GM21723 (cell line): ENCODE measurements around the gene REN.

Experiments used
- ATAC-seq: cut with Tn5 transposase; IDR thresholded peaks from one replicate; pipeline ENCODE4 v1.9.1; 2021; ENCODE audit warnings: mild to moderate bottlenecking, moderate library complexity; ENCODE audit not compliant: unreplicated experiment

The REN gene

DNA sequence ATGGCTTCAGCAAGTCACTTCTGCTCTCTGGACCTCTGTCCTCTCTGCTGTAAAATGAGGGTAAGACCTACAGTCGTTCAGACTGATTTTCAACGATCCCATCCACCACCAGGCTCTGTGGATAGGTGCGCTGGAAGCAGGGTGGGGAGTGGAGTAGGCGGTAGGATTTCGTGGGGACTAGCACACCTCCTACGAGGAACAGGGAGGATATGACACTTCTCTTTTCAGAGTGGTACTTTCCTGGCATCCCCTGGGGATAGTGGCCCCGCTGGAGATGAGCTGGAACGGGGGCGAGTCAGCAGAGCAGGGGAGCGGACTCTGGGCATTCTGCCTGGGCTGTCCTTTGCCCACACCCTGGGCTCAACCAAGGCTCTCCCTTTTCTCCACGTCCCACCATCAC lies 32.0 kb downstream of the REN start:
- no peak for ATAC-seq

DNA sequence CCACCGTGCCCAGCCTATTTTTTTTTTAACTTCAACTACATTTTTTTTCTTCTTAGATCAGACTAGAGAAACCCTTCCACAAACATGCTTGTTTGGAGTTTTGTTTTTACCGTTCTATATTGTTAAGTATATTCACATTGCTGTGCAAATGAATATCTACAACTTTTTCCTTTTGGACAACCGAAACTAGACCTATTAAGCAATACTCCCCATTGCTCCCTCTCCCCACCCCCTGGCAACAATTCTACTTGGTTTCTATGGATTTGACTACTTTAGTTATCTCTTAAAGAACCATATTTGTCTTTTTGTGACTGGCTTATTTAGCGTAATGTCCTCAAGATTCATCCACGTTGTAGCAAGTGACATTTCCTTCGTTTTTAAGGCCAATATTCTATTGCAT lies 33.4 kb downstream of the REN start:
- ATAC-seq = no peak

DNA sequence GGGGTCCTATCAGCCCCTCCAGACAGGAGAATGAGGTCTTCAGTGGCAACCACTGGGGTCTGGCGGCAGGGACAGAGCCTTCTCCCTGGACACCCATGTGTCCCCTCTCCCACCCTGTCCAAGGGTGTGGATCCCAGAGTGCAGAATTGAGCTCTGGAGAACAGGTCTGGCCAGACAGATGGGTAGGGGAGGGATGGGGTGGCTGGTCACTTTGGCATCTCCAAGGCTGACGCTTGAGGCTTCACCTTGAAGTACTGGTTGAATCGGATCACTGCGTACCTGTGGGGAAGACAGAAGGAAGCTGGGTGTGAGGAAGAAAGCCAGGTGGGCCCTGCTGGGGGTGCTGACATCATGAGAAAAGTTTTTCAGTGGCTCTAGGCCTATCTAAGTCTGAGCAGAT lies 34.2 kb downstream of the REN start:
- no peak for ATAC-seq

DNA sequence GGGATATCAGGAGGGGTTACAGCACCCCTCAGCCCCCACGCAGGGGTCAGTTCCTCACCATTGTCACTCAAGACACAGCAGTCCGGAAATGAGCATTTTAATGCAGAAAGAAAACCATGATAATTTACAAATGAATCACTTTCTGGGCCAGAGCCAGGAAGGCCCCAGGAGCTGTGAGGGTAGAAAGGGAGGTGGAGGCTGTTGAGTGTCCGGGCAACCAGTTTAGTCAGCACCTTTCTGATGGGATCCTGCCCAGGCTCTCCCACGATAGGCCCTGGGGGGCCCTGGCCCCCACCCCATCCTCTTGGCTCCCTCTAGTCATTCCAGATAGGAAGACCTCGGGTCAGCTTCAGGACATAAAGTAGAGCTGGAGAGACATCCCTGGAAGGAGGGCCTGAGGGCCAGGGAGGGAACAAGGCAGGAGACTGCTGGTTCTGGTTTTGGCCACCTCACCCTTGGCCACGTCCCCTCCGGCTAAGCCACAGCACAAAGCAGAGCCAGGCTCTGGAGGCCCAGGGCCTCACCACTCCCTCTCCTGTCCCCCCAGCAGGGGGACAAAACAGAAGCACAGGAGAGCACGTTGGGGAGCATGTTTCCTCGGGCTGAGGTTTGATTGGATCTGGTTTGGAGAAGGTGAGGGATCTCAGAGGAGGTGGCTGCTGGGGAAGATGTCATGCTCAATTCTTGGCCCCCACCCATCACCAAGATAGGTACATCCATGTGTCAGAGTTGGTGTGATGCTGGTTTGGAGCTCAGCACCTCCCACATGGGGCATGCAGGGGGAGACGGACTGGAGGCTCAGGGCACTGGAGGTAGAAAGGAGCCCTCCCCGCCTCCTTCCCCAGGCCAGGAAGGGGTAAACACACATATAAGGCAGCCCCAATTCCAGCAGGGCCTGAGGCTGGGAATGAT lies 34.9 kb downstream of the REN start:
- ATAC-seq = no peak

DNA sequence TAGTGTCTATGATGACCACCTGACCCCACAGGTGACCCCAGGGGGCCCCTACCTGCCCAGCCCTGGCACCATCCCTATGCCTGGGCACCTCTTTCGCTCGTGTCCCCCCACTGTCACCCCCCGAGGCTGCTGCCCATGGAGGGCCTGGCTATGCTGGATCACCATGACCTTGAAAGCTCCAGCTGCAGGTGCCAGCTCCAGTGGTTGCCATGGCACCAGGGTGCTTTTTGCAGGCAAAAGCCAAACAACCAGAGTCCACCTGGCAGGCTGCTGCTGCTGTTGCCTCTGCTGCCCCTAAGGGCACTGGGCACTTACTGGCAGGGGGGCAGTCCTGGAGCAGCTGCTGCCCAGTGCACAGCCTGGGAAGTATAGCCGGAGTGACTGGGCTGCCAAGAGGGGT lies 36.0 kb downstream of the REN start:
- ATAC-seq = no peak

DNA sequence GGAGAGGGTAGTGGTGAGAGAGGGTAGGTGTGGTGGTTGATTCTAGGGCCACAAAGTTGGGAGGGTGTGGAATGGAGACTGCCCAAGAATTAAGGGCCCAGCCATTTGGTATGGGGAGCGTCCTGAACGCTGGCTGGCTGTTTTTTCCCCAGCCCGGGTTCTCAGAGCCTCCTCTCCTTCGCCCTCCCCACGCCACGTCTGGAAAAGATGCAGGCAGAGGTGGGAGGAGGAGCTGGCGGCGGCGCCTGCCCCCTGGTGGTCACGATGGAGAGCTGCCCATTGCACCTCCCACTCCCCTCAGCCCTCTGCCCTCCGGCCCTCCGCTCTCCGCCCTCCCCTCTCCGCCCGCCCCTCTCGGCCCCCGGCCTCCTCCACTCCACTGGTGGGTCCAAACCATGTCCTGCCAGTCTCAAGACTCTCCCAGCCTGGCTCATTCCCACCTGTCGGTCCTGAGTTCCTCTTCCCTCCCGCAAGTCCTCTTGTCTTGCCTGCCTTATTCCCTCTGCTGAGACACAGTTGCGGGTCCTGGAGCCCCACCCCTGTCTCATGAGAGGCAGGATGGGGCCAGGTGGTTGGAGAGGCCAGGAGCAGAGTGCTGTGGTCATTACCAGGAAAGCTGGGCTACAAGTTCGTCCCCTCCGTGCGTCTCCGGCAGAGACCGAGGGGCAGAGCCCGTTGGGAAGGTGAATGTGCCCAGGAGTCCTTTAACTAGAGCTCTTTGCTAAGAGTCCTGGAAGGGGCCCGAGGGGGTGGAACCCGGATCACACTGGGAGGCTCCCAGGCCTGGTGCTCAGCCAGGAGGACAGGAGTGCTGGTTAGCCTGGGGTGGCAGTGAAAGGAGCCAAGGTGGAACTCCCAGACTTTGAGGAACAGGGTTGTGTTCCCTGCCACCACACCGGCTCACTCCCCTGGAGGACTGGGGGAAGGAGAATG lies 36.9 kb downstream of the REN start:
- ATAC-seq = peak; percentile 60

DNA sequence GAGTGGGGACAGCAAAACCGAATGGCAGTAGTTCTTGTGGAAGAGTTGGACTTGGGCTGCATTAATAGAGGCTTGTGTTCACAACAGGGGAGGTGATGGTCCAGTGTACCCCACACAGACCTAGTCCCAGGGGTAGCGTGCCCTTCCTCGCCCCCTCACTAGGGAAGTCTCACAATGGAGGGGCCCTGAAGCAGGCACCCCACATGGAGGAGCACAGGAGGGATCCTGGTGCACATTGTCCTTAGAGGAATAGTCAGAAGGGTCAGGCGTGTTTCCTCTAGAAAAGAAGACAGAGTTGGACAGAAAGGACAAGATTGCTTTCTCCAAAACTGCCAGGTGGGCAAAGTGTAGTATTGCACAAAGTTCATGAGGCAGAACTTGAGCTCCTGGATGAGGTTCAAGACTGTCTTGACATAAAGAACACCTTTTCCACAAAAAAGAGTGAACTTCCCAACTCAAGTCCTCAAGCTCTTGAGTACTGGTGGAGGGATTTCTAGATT lies 37.6 kb downstream of the REN start:
- no peak for ATAC-seq

DNA sequence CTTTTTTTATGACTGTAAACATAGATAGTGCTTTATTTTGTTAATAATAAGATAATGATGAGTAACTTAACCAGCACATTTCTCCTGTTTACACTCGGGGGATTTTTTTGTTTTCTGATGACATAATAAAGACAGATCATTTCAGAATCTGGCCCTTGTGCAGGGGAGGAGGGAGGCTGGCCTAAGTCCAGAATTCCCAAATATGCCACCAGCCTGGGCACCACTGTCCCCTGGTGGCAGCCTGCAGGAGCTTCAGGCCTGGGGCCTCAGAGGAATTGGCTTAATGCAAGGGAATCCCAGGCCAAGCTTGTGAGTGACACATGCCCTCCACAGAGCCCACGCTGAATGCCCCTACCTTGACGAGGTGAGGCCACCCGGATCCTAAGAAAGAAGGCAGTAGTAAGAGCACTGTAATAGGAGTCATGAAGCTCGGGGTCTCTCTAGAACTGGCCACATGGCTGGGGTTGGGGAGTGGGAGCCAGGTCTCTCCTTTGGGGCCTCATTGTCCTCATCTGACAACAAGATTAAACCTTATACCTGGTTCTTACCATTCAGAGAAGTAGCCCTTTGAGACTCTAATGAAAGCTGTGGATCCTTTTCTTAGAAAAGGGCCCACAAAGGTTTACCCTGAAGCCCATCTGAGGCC lies 38.4 kb downstream of the REN start:
- no peak for ATAC-seq

DNA sequence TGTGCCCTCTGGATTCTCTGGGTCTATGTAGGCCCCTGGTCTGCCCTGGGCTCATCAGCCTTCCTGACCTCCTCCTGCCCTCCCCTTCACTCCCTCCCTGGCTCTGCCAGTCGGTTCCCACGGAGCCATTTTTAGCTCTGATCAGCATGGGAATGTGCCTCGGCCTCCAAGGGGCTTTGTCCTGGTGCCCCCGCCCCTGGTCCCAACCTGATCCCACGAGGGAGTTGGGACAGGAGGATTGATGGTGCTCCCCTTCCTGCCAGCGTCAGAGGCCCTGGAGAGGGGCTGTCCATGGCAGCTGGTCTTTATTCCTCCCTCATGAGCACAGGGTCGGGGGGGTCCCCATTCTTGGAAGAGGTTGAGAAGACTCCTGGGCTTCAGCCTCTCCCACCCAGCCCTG lies 39.2 kb downstream of the REN start:
- ATAC-seq = no peak

DNA sequence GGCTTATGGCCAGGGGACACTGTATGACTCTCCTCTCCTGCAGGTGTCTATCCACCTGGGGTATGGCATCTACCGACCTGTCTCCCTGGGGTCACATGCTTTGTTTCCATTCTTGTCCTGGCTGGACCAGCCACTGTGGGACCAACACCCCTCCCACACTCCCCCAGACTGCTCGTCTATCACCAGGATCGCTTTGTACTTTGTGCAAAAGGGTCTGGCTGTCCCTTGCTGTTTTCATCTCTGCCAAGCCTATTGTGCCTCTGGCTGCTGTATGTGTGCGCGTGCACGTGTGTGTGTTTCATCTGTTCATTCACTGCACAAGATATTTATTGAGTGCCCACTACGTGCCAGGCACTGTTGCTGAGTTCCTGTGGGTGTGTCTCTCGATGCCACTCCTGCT lies 39.8 kb downstream of the REN start:
- ATAC-seq = no peak

GRCh38 chr1:204125759-204126351 lies 40.3 kb downstream of the REN start:
- no peak for ATAC-seq

DNA sequence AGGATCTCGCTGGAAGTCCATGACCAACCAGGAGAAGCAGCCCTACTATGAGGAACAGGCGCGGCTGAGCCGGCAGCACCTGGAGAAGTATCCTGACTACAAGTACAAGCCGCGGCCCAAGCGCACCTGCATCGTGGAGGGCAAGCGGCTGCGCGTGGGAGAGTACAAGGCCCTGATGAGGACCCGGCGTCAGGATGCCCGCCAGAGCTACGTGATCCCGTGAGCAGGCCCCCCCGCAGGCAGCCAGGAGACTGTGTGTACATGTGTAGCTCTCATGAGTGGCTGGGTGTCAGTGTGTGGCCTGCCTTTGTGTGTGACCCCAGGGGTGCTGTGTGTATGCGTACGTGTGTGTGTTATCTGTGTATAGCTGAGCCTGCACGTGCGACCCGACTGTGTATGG lies 41.5 kb downstream of the REN start:
- no peak for ATAC-seq

GRCh38 chr1:204123376-204123775 lies 42.8 kb downstream of the REN start:
- ATAC-seq = no peak

GRCh38 chr1:204121840-204122555 lies 44.1 kb downstream of the REN start:
- ATAC-seq = no peak

GRCh38 chr1:204116539-204116938 lies 49.6 kb downstream of the REN start:
- no peak for ATAC-seq

GRCh38 chr1:204115116-204115515 lies 51.0 kb downstream of the REN start:
- no peak for ATAC-seq

DNA sequence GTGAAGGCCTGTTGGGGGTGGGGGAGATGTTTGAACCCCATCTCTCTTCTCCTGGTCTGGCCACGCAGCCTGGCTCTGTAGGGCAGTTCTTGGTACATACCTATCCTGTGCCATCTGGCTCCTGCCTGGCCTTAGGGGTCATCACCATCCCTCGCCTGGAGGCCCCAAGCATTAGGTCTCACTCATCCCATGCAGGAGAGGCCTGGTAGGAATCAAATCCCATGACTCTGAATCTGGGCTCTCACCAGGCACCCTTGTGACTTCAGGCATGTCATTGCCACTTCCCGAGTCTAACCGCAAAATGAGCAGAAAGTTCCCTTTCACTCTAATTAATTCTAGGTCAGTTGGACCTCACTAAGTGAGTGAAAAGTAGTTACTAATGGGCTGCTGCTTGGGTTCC lies 51.5 kb downstream of the REN start:
- no peak for ATAC-seq

DNA sequence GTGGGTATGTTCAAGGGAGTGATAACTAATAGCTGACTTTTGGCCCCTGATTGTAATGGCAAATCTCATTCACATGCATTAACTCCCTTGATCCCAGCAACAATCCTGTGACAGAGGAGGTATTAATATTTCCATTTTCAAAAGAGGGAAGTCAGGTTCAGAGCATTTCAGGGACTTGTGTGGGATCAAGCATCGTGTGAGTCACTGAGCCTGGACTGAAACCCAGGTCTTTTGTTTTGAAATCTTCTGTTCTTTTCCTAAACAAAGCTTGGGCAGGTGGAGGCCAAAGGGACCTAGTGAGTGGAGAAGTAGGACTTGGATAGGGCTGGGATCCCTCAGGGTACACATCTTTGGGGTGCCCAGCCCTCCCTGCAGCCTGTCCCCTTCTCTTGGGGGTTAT lies 52.2 kb downstream of the REN start:
- ATAC-seq = no peak

- ATAC-seq = no peak
Observed at GRCh38 chr1:204112876-204113730, 53.0 kb downstream of the REN start.
